ENCODE data around the gene CCDC188. TPM values are rescaled to one million over a fixed set of nuclear protein-coding genes. Genes with fewer than 3 reads are reported as not detected.

The CCDC188 gene
- total RNA-seq, 2 experiments from 2014 or later = not detected

GRCh38 chr22:20102203-20102780, 48.6 kb downstream of the CCDC188 start:
- intact Hi-C loops (cut with micrococcal nuclease; ENCODE audit: unreplicated experiment) = no loop called here
- no peak for DNase-seq (ENCODE audit: low spot score)
- Histone ChIP-seq H3K4me3 (ENCODE audit: low read depth, low read length, poor library complexity, severe bottlenecking) (no peak overlapping the region), H4K20me1 (ENCODE audit: insufficient read depth, low read length) (no peaks in the 10 kb centered on the region), H3K27ac (ENCODE audit: low read depth, low read length, poor library complexity, severe bottlenecking) (no peak overlapping the region), H3K9me3 (ENCODE audit: low read length) (peaks cover 2% of the 10 kb centered on the region; the same call in 1 of the 2 replicates), H3K36me3 (ENCODE audit: insufficient read depth, low read length) (peaks cover 87% of the 10 kb centered on the region), H3K79me2 (ENCODE audit: insufficient read depth, low read depth, low read length) (no peaks in the 10 kb centered on the region), H3K4me2 (ENCODE audit: low read length) (no peak overlapping the region), H2AFZ (ENCODE audit: low read length) (no peak overlapping the region), H3K4me1 (ENCODE audit: insufficient read depth, low read length, poor library complexity, severe bottlenecking) (no peaks in the 10 kb centered on the region), H3K9me2 (ENCODE audit: insufficient read depth, low read length) (no peaks in the 10 kb centered on the region)
- no peak for TF ChIP-seq EZH2phosphoT487 (IDR thresholded peaks at IDR 0.05; ENCODE audit: borderline replicate concordance, low read depth, low read length)
- TF ChIP-seq CTCF (conservative IDR thresholded peaks at IDR 0.05; ENCODE audit: low read length) = no peak
- ChIA-PET POLR2A (no interaction called here), CTCF (ENCODE audit: unreplicated experiment) (no interaction called here)
- BruUV-seq (replicated peaks) = no TSS peak

GRCh38 chr22:20101638-20102037, 49.2 kb downstream of the CCDC188 start:
- CTCF ChIA-PET (ENCODE audit: unreplicated experiment) = no interaction called here
- no peaks in the 10 kb centered on the region for H3K4me1 ChIP-seq (ENCODE audit: insufficient read depth, low read length, poor library complexity, severe bottlenecking)
- H3K36me3 ChIP-seq (ENCODE audit: insufficient read depth, low read length) = peaks cover 87% of the 10 kb centered on the region
- H3K4me2 ChIP-seq (ENCODE audit: low read length) = no peak overlapping the region
- H4K20me1 ChIP-seq (ENCODE audit: insufficient read depth, low read length) = no peaks in the 10 kb centered on the region
- peaks cover 9% of the 10 kb centered on the region; the same call in 1 of the 2 replicates for H3K9me3 ChIP-seq (ENCODE audit: low read length)
- intact Hi-C loops (cut with micrococcal nuclease; ENCODE audit: unreplicated experiment) = no loop called here
- POLR2A ChIA-PET = interaction anchor here (0.7 kb wide), 1 partner anchor 13 kb away, joined by 3 read pairs; no protein-coding TSS in a partner anchor
- no peak for TF ChIP-seq CTCF (conservative IDR thresholded peaks at IDR 0.05; ENCODE audit: low read length)
- no peak for TF ChIP-seq EZH2phosphoT487 (IDR thresholded peaks at IDR 0.05; ENCODE audit: borderline replicate concordance, low read depth, low read length)
- H3K79me2 ChIP-seq (ENCODE audit: insufficient read depth, low read depth, low read length) = no peaks in the 10 kb centered on the region
- no peak overlapping the region for H3K4me3 ChIP-seq (ENCODE audit: low read depth, low read length, poor library complexity, severe bottlenecking)
- no peak for DNase-seq (ENCODE audit: low spot score)
- no peak overlapping the region for H3K27ac ChIP-seq (ENCODE audit: low read depth, low read length, poor library complexity, severe bottlenecking)
- H2AFZ ChIP-seq (ENCODE audit: low read length) = no peak overlapping the region
- H3K9me2 ChIP-seq (ENCODE audit: insufficient read depth, low read length) = no peaks in the 10 kb centered on the region
- no TSS peak for BruUV-seq (replicated peaks)

GRCh38 chr22:20099099-20099711, 51.6 kb downstream of the CCDC188 start:
- BruUV-seq (replicated peaks) = no TSS peak
- CTCF ChIA-PET (ENCODE audit: unreplicated experiment) = no interaction called here

More at GRCh38 chr22:20099099-20099711, 51.6 kb downstream of the CCDC188 start:
- Histone ChIP-seq H3K4me2 (ENCODE audit: low read length) (no peak overlapping the region), H3K36me3 (ENCODE audit: insufficient read depth, low read length) (peaks cover 88% of the 10 kb centered on the region), H3K27ac (ENCODE audit: low read depth, low read length, poor library complexity, severe bottlenecking) (no peak overlapping the region), H3K9me3 (ENCODE audit: low read length) (peaks cover 10% of the 10 kb centered on the region; the same call in 1 of the 2 replicates), H2AFZ (ENCODE audit: low read length) (no peak overlapping the region), H3K4me3 (ENCODE audit: low read depth, low read length, poor library complexity, severe bottlenecking) (no peak overlapping the region), H3K9me2 (ENCODE audit: insufficient read depth, low read length) (no peaks in the 10 kb centered on the region), H4K20me1 (ENCODE audit: insufficient read depth, low read length) (no peaks in the 10 kb centered on the region), H3K4me1 (ENCODE audit: insufficient read depth, low read length, poor library complexity, severe bottlenecking) (no peaks in the 10 kb centered on the region), H3K79me2 (ENCODE audit: insufficient read depth, low read depth, low read length) (no peaks in the 10 kb centered on the region)
- POLR2A ChIA-PET = interaction anchor here (0.6 kb wide), 1 partner anchor 30 kb away, joined by 4 read pairs; no protein-coding TSS in a partner anchor
- no peak for TF ChIP-seq CTCF (conservative IDR thresholded peaks at IDR 0.05; ENCODE audit: low read length)
- no peak for TF ChIP-seq EZH2phosphoT487 (IDR thresholded peaks at IDR 0.05; ENCODE audit: borderline replicate concordance, low read depth, low read length)
- no peak for DNase-seq (ENCODE audit: low spot score)
- intact Hi-C loops (cut with micrococcal nuclease; ENCODE audit: unreplicated experiment) = no loop called here

Data from OCI-LY7 (cell line).